ENCODE data around the gene DPP6. TPM values are rescaled to one million over a fixed set of nuclear protein-coding genes. Genes with fewer than 3 reads are reported as not detected.

Gene DPP6
- total RNA-seq, 1 experiment from 2014 or later: not detected

- peaks cover 2% of the 10 kb centered on the region; the same call in 1 of the 2 replicates for H3K9me3 ChIP-seq
- Mint-ChIP-seq H3K27me3 (ENCODE audit: insufficient read depth, unreplicated experiment) (peaks cover 9% of the 10 kb centered on the region), H3K27ac (ENCODE audit: unreplicated experiment) (no peak overlapping the region), H3K36me3 (ENCODE audit: insufficient read depth, unreplicated experiment) (no peaks in the 10 kb centered on the region), H3K9me3 (ENCODE audit: unreplicated experiment) (peaks cover 20% of the 10 kb centered on the region), H3K4me1 (ENCODE audit: low read depth, unreplicated experiment) (no peaks in the 10 kb centered on the region), H3K4me3 (ENCODE audit: unreplicated experiment) (no peak overlapping the region)
- intact Hi-C loops (cut with micrococcal nuclease; ENCODE audit: unreplicated experiment): no loop called here
- no peaks in the 10 kb centered on the region for H3K4me1 ChIP-seq
- no peak for DNase-seq
- no peaks in the 10 kb centered on the region for H3K27me3 ChIP-seq (replicated peaks; ENCODE audit: control insufficient read depth, insufficient read depth, low read length)
- no peaks in the 10 kb centered on the region for H3K36me3 ChIP-seq (ENCODE audit: control insufficient read depth, insufficient read depth, low read length)
- no peak overlapping the region for H3K4me3 ChIP-seq (ENCODE audit: low read depth, low read length)
- no TSS peak for BruUV-seq (replicated peaks)
- CTCF ChIA-PET: no interaction called here
- TF ChIP-seq CTCF (IDR thresholded peaks at IDR 0.05; ENCODE audit: insufficient read depth in 1 of 2, low read depth in 1 of 2, low read length in 1 of 2, severe bottlenecking in 1 of 2, unreplicated experiment in 1 of 2): no peak
- POLR2A ChIA-PET: no interaction called here
Measured at GRCh38 chr7:154783281-154783909, 731.2 kb downstream of the DPP6 start.

GRCh38 chr7:154785898-154786297 lies 733.7 kb downstream of the DPP6 start:
- H3K4me3 ChIP-seq (ENCODE audit: low read depth, low read length): no peak overlapping the region
- no peak for DNase-seq
- no peaks in the 10 kb centered on the region for H3K36me3 ChIP-seq (ENCODE audit: control insufficient read depth, insufficient read depth, low read length)
- peaks cover 11% of the 10 kb centered on the region for H3K27me3 Mint-ChIP-seq (ENCODE audit: insufficient read depth, unreplicated experiment)
- H3K9me3 Mint-ChIP-seq (ENCODE audit: unreplicated experiment): peaks cover 8% of the 10 kb centered on the region
- BruUV-seq (replicated peaks): no TSS peak
- intact Hi-C loops (cut with micrococcal nuclease; ENCODE audit: unreplicated experiment): no loop called here
- H3K27ac Mint-ChIP-seq (ENCODE audit: unreplicated experiment): no peak overlapping the region
- H3K36me3 Mint-ChIP-seq (ENCODE audit: insufficient read depth, unreplicated experiment): peaks cover 4% of the 10 kb centered on the region
- ChIA-PET POLR2A (no interaction called here), CTCF (no interaction called here)
- no peak for TF ChIP-seq CTCF (IDR thresholded peaks at IDR 0.05; ENCODE audit: insufficient read depth in 1 of 2, low read depth in 1 of 2, low read length in 1 of 2, severe bottlenecking in 1 of 2, unreplicated experiment in 1 of 2)
- H3K4me3 Mint-ChIP-seq (ENCODE audit: unreplicated experiment): no peak overlapping the region
- H3K4me1 Mint-ChIP-seq (ENCODE audit: low read depth, unreplicated experiment): no peaks in the 10 kb centered on the region
- no peaks in the 10 kb centered on the region for H3K4me1 ChIP-seq
- H3K27me3 ChIP-seq (replicated peaks; ENCODE audit: control insufficient read depth, insufficient read depth, low read length): no peaks in the 10 kb centered on the region
- H3K9me3 ChIP-seq: peaks cover 2% of the 10 kb centered on the region; the same call in 1 of the 2 replicates

- Mint-ChIP-seq H3K36me3 (ENCODE audit: insufficient read depth, unreplicated experiment) (peaks cover 4% of the 10 kb centered on the region), H3K27ac (ENCODE audit: unreplicated experiment) (no peak overlapping the region), H3K4me1 (ENCODE audit: low read depth, unreplicated experiment) (no peaks in the 10 kb centered on the region), H3K4me3 (ENCODE audit: unreplicated experiment) (no peak overlapping the region), H3K9me3 (ENCODE audit: unreplicated experiment) (peaks cover 8% of the 10 kb centered on the region), H3K27me3 (ENCODE audit: insufficient read depth, unreplicated experiment) (peaks cover 15% of the 10 kb centered on the region)
- ChIA-PET POLR2A (no interaction called here), CTCF (no interaction called here)
- peak; percentile 35 to 64 for TF ChIP-seq CTCF (IDR thresholded peaks at IDR 0.05; ENCODE audit: insufficient read depth in 1 of 2, low read depth in 1 of 2, low read length in 1 of 2, severe bottlenecking in 1 of 2, unreplicated experiment in 1 of 2)
- Histone ChIP-seq H3K27me3 (replicated peaks; ENCODE audit: control insufficient read depth, insufficient read depth, low read length) (no peaks in the 10 kb centered on the region), H3K36me3 (ENCODE audit: control insufficient read depth, insufficient read depth, low read length) (no peaks in the 10 kb centered on the region), H3K4me3 (ENCODE audit: low read depth, low read length) (no peak overlapping the region), H3K9me3 (peaks cover 2% of the 10 kb centered on the region; the same call in 1 of the 2 replicates), H3K4me1 (no peaks in the 10 kb centered on the region)
- no TSS peak for BruUV-seq (replicated peaks)
- intact Hi-C loops (cut with micrococcal nuclease; ENCODE audit: unreplicated experiment): no loop called here
- DNase-seq: peak in 1 of 2 experiments; percentile 42
Measured at GRCh38 chr7:154789404-154789803, 737.2 kb downstream of the DPP6 start.

Data from Caco-2 (cell line).